ENCODE measurements around the gene METTL25B. TPM values are rescaled to one million over a fixed set of nuclear protein-coding genes. Genes with fewer than 3 reads are reported as not detected.

METTL25B gene
- total and polyA plus RNA-seq, 4 donors, result 8.1 to 36.0 (median 31.6) TPM

DNA sequence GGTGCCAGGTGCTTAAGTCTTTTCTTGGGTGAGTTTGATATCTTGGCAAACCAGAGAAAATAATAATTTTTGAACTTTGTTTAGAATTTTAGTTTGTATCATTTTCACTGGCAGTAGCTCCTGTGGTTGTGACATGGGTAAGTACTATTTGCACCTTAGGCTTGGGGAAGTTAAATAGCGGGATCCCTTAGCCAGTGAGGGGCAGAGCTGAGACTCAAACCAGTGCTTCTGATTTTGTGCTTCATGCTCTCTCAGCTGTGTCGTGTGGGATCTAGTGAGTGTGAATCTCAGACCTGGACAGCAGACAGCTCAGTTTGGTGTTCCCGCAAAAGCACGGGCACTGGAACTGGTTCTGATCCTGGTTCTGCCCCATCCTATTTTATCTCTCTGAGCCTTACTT is 48.7 kb downstream of the METTL25B start:
- Histone ChIP-seq H3K9me3 (ENCODE audit: control insufficient read depth, insufficient read depth, low read length) (no peaks in the 10 kb centered on the region), H3K27ac (ENCODE audit: low read depth, low read length) (no peak overlapping the region), H3K4me1 (ENCODE audit: control insufficient read depth, insufficient read depth, low read length) (no peaks in the 10 kb centered on the region), H3K27me3 (ENCODE audit: control insufficient read depth, insufficient read depth, low read length) (no peaks in the 10 kb centered on the region), H3K36me3 (ENCODE audit: control insufficient read depth, insufficient read depth, low read length) (no peaks in the 10 kb centered on the region), H3K4me3 (ENCODE audit: low read depth, low read length) (no peak overlapping the region)
- WGBS (ENCODE audit: insufficient coverage), result 54% methylated on average over 2 of the region's 4 CpGs
- no peak for DNase-seq (ENCODE audit: low read depth in 4 of 6, low spot score in 6 of 6)

DNA sequence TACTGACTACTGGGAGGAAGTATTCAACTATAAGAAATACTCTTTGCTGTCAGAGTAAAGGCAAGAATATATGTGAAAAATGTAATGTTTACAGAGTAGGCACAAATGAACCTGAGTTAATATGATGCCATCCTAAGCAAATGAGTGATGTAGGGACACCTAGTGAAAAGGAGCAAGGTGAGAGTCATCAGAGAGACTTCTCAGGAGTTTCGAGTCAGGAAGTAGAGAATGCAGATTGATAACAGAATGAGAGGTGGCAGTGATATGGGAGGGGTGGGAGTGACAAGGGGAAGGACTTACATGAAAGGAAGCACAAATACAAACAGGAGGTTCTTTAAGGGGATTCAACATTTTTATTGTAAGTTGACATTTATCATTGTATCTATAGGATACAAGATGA is 49.3 kb downstream of the METTL25B start:
- no peak overlapping the region for H3K27ac ChIP-seq (ENCODE audit: low read depth, low read length)
- no peaks in the 10 kb centered on the region for H3K27me3 ChIP-seq (ENCODE audit: control insufficient read depth, insufficient read depth, low read length)
- H3K4me3 ChIP-seq (ENCODE audit: low read depth, low read length), result no peak overlapping the region
- H3K4me1 ChIP-seq (ENCODE audit: control insufficient read depth, insufficient read depth, low read length), result no peaks in the 10 kb centered on the region
- H3K9me3 ChIP-seq (ENCODE audit: control insufficient read depth, insufficient read depth, low read length), result no peaks in the 10 kb centered on the region
- no peak for DNase-seq (ENCODE audit: low read depth in 4 of 6, low spot score in 6 of 6)
- 83% methylated on average over 1 of the region's 1 CpG for WGBS (ENCODE audit: insufficient coverage)
- H3K36me3 ChIP-seq (ENCODE audit: control insufficient read depth, insufficient read depth, low read length), result no peaks in the 10 kb centered on the region

DNA sequence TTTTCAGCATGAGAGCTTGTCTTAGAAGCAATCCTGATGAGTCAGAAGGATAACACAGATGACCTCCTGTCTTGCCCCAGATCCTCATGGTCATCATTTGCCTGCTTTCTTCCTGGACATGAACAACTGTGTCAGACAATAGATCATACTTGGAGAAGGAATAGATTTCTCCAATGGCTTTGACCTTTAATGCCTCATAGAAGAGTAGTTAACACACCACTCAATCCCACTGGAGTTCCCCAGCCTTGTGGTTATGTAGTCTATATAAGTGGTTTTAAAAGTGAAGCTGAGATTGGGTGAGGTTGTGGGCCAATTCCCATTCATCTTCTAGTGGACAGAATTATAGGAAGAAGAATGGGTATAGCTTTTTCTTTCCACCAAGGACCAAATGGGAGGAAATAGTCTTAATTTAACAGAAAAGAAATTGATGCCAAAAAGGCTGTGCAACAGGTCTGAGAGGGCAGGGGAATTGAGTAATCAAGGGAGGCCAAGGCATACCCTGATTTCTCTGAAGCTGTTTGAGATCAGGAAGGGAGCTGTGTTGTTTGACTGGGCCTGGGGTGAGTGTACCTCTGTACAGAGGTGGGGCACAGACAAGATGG is 53.4 kb downstream of the METTL25B start:
- Histone ChIP-seq H3K27ac (ENCODE audit: low read depth, low read length) (no peak overlapping the region), H3K27me3 (ENCODE audit: control insufficient read depth, insufficient read depth, low read length) (no peaks in the 10 kb centered on the region), H3K4me3 (ENCODE audit: low read depth, low read length) (no peak overlapping the region), H3K9me3 (ENCODE audit: control insufficient read depth, insufficient read depth, low read length) (no peaks in the 10 kb centered on the region), H3K36me3 (ENCODE audit: control insufficient read depth, insufficient read depth, low read length) (peaks cover 33% of the 10 kb centered on the region), H3K4me1 (ENCODE audit: control insufficient read depth, insufficient read depth, low read length) (no peaks in the 10 kb centered on the region)
- DNase-seq (ENCODE audit: low read depth in 4 of 6, low spot score in 6 of 6), result no peak

DNA sequence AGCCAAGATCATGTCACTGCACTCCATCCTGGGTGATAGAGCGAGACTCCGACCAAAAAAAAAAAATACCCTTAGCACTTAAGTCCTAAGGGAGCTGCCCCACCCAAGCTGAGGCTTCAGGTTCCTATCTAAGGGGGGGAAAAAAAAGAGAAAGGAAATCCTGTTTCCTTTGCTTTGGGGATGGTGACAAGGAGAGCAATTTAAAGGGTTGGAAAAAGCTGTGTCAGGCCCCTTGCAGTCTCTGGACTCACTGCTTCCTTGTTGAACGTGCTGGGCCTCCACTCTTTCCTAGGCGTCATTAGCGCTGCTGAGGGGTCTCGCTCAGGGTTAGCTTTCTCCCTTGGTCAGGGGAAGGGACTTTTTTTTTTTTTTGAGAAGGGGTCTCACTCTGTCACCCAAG is 57.2 kb downstream of the METTL25B start:
- no peaks in the 10 kb centered on the region for H3K9me3 ChIP-seq (ENCODE audit: control insufficient read depth, insufficient read depth, low read length)
- DNase-seq (ENCODE audit: low read depth in 4 of 6, low spot score in 6 of 6), result no peak
- H3K4me3 ChIP-seq (ENCODE audit: low read depth, low read length), result no peak overlapping the region
- no peak overlapping the region for H3K27ac ChIP-seq (ENCODE audit: low read depth, low read length)
- no peaks in the 10 kb centered on the region for H3K27me3 ChIP-seq (ENCODE audit: control insufficient read depth, insufficient read depth, low read length)
- H3K36me3 ChIP-seq (ENCODE audit: control insufficient read depth, insufficient read depth, low read length), result peaks cover 60% of the 10 kb centered on the region
- no peaks in the 10 kb centered on the region for H3K4me1 ChIP-seq (ENCODE audit: control insufficient read depth, insufficient read depth, low read length)
- no CpG with 5 or more reads among the region's 6 CpGs for WGBS (ENCODE audit: insufficient coverage)

Other genes starting within 250 kb of the METTL25B start
- gene MEF2D, start 227.7 kb upstream of the METTL25B start, total RNA-seq, result 10 to 100 TPM in 1 of 2 donors, 1 to 10 TPM in 1; 5.7 to 13.2 TPM
- gene MEF2D, start 227.7 kb upstream of the METTL25B start, polyA plus RNA-seq (ENCODE audit: insufficient read length in 2 of 2), result 10 to 100 TPM; 21.8 to 28.9 TPM
- gene IQGAP3, start 155.9 kb upstream of the METTL25B start, total RNA-seq, result 1 to 10 TPM; 4.9 to 7.3 TPM
- 10 to 100 TPM in 1 of 2 donors, 1 to 10 TPM in 1; 6.8 to 10.4 TPM for gene IQGAP3, start 155.9 kb upstream of the METTL25B start, polyA plus RNA-seq (ENCODE audit: insufficient read length in 2 of 2)
- gene TTC24, start 148.7 kb upstream of the METTL25B start, total RNA-seq, result not detected
- gene TTC24, start 148.7 kb upstream of the METTL25B start, polyA plus RNA-seq (ENCODE audit: insufficient read length in 2 of 2), result not detected
- gene NAXE, start 136.7 kb upstream of the METTL25B start, total RNA-seq, result 100 to 1,000 TPM in 1 of 2 donors, 10 to 100 TPM in 1; 53.5 to 113 TPM
- 100 to 1,000 TPM; 107 TPM for gene NAXE, start 136.7 kb upstream of the METTL25B start, polyA plus RNA-seq (ENCODE audit: insufficient read length in 2 of 2)
- gene GPATCH4, start 127.0 kb upstream of the METTL25B start, total RNA-seq, result 1 to 10 TPM; 9.5 to 9.7 TPM
- gene GPATCH4, start 127.0 kb upstream of the METTL25B start, polyA plus RNA-seq (ENCODE audit: insufficient read length in 2 of 2), result 10 to 100 TPM; 41.7 to 44.5 TPM
- 1 to 10 TPM; 7.3 to 9.4 TPM for gene HAPLN2, start 109.1 kb upstream of the METTL25B start, total RNA-seq
- gene HAPLN2, start 109.1 kb upstream of the METTL25B start, polyA plus RNA-seq (ENCODE audit: insufficient read length in 2 of 2), result 10 to 100 TPM; 37.7 to 38.8 TPM
- 100 to 1,000 TPM; 181 to 240 TPM for gene BCAN, start 86.4 kb upstream of the METTL25B start, total RNA-seq
- gene BCAN, start 86.4 kb upstream of the METTL25B start, polyA plus RNA-seq (ENCODE audit: insufficient read length in 2 of 2), result 1,000 to 10,000 TPM in 1 of 2 donors, 100 to 1,000 TPM in 1; 973 to 1,252 TPM
- gene NES, start 51.1 kb upstream of the METTL25B start, total RNA-seq, result 10 to 100 TPM; 37.9 to 61.8 TPM
- 100 to 1,000 TPM in 1 of 2 donors, 10 to 100 TPM in 1; 96.9 to 111 TPM for gene NES, start 51.1 kb upstream of the METTL25B start, polyA plus RNA-seq (ENCODE audit: insufficient read length in 2 of 2)
- 100 to 1,000 TPM in 1 of 2 donors, 10 to 100 TPM in 1; 35.6 to 482 TPM for gene CRABP2, start 22.9 kb upstream of the METTL25B start, total RNA-seq
- 100 to 1,000 TPM in 1 of 2 donors, 10 to 100 TPM in 1; 37.7 to 139 TPM for gene CRABP2, start 22.9 kb upstream of the METTL25B start, polyA plus RNA-seq (ENCODE audit: insufficient read length in 2 of 2)
- 10 to 100 TPM in 1 of 2 donors, 1 to 10 TPM in 1; 9.2 to 25.9 TPM for gene ISG20L2, start 297 bp downstream of the METTL25B start, total RNA-seq
- 10 to 100 TPM; 38.1 to 39.2 TPM for gene ISG20L2, start 297 bp downstream of the METTL25B start, polyA plus RNA-seq (ENCODE audit: insufficient read length in 2 of 2)
- gene MRPL24, start 12.6 kb downstream of the METTL25B start, total RNA-seq, result 10 to 100 TPM; 22.9 to 61.1 TPM
- 10 to 100 TPM; 54.5 to 59.8 TPM for gene MRPL24, start 12.6 kb downstream of the METTL25B start, polyA plus RNA-seq (ENCODE audit: insufficient read length in 2 of 2)
- gene HDGF, start 23.2 kb downstream of the METTL25B start, total RNA-seq, result 100 to 1,000 TPM in 1 of 2 donors, 10 to 100 TPM in 1; 69.8 to 197 TPM
- 100 to 1,000 TPM; 154 to 161 TPM for gene HDGF, start 23.2 kb downstream of the METTL25B start, polyA plus RNA-seq (ENCODE audit: insufficient read length in 2 of 2)
- 10 to 100 TPM; 23.9 to 37.1 TPM for gene PRCC, start 39.1 kb downstream of the METTL25B start, total RNA-seq
- 100 to 1,000 TPM; 105 to 110 TPM for gene PRCC, start 39.1 kb downstream of the METTL25B start, polyA plus RNA-seq (ENCODE audit: insufficient read length in 2 of 2)
- gene SH2D2A, start 88.4 kb downstream of the METTL25B start, total RNA-seq, result under 1 TPM in 1 of 2 donors, not detected in 1; 0.33 TPM
- gene SH2D2A, start 88.4 kb downstream of the METTL25B start, polyA plus RNA-seq (ENCODE audit: insufficient read length in 2 of 2), result under 1 TPM; 0.51 to 0.53 TPM
- gene INSRR, start 130.6 kb downstream of the METTL25B start, total RNA-seq, result 1 to 10 TPM in 1 of 2 donors, under 1 TPM in 1; 0.40 to 5.2 TPM
- gene INSRR, start 130.6 kb downstream of the METTL25B start, polyA plus RNA-seq (ENCODE audit: insufficient read length in 2 of 2), result 1 to 10 TPM in 1 of 2 donors, under 1 TPM in 1; 0.70 to 3.4 TPM
- gene NTRK1, start 132.4 kb downstream of the METTL25B start, total RNA-seq, result 10 to 100 TPM in 1 of 2 donors, 1 to 10 TPM in 1; 2.6 to 13.5 TPM
- gene NTRK1, start 132.4 kb downstream of the METTL25B start, polyA plus RNA-seq (ENCODE audit: insufficient read length in 2 of 2), result 1 to 10 TPM; 1.7 to 2.8 TPM
- 10 to 100 TPM in 1 of 2 donors, 1 to 10 TPM in 1; 3.5 to 12.7 TPM for gene PEAR1, start 165.2 kb downstream of the METTL25B start, total RNA-seq
- gene PEAR1, start 165.2 kb downstream of the METTL25B start, polyA plus RNA-seq (ENCODE audit: insufficient read length in 2 of 2), result 10 to 100 TPM in 1 of 2 donors, 1 to 10 TPM in 1; 5.6 to 11.6 TPM
- gene LRRC71, start 192.2 kb downstream of the METTL25B start, total RNA-seq, result 1 to 10 TPM in 1 of 2 donors, under 1 TPM in 1; 0.30 to 4.5 TPM
- gene LRRC71, start 192.2 kb downstream of the METTL25B start, polyA plus RNA-seq (ENCODE audit: insufficient read length in 2 of 2), result 1 to 10 TPM; 8.0 to 8.5 TPM

Measured in spinal cord (tissue), 10 donors.